Fibroblast of villous mesenchyme (primary cell): ENCODE results near the gene ACAP3. TPM values are rescaled to one million over a fixed set of nuclear protein-coding genes. Genes with fewer than 3 reads are reported as not detected.
A peak's percentile ranks its signal among the peaks of the same experiment; 100 is the strongest.

Experiments
- DNase-seq: peaks from one replicate; pipeline ENCODE4 v3.0.0-alpha.2; 2010; ENCODE audit warnings: low read depth
- H3K4me3 ChIP-seq: 2 replicates; pipeline ENCODE4 v1.5.1; 2011; ENCODE audit warnings: low read depth, mild to moderate bottlenecking, low read length
- total RNA-seq: library from RNA; depleted of rRNA; stranded (reverse); fragments of >200 nt; gene quantifications from 2 replicates; pipeline ENCODE4 v1.2.3, GENCODE V29; 2012
- TF ChIP-seq, protein P1 (sequence below): IDR thresholded peaks from 2 replicates; pipeline ENCODE4 v1.5.1; 2012; ENCODE audit warnings: low read depth, mild to moderate bottlenecking, low read length; ENCODE audit not compliant: insufficient read depth

Gene ACAP3
- total RNA-seq, 1 donor: 43.2 TPM

DNA sequence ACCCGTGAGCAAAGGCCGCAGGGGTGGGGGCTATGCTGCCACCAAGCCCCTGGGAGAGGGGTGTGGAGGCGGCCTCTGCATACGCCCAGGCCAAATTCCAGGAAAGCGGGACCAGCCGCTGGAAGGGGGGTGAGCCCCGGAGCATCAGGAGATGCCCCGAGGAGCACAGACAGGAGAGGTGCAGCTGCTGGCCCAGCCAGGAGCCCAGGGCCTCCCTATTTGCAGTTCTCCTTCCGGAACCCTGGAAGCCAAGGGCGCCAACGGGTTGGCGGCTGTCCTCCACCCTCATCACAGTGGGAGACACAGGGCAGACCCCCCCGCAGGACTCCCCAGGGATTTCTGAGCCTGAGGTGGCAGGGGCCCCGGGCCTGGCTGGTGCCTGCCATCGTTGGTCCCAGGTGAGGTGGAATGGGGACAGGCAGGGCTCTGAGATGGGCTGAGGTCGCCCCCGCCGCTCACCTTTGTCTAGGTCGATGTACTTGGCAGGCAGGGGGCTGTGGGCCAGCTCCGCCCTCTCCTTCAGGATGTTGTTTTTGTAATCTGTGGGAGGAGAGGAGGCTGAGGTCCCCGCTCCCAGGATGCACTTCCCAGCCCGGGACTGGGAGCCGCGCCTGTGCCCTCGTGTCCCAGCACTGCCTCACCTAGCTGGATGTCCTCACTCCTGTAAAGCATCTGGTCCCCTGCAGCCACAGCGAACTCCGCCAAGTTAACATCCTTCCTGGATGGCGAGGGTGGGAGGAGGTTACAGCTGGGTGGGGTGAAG lies 45.8 kb upstream of the ACAP3 start:
- no peak overlapping the region for H3K4me3 ChIP-seq
- DNase-seq: no peak
- TF ChIP-seq, protein P1, sequence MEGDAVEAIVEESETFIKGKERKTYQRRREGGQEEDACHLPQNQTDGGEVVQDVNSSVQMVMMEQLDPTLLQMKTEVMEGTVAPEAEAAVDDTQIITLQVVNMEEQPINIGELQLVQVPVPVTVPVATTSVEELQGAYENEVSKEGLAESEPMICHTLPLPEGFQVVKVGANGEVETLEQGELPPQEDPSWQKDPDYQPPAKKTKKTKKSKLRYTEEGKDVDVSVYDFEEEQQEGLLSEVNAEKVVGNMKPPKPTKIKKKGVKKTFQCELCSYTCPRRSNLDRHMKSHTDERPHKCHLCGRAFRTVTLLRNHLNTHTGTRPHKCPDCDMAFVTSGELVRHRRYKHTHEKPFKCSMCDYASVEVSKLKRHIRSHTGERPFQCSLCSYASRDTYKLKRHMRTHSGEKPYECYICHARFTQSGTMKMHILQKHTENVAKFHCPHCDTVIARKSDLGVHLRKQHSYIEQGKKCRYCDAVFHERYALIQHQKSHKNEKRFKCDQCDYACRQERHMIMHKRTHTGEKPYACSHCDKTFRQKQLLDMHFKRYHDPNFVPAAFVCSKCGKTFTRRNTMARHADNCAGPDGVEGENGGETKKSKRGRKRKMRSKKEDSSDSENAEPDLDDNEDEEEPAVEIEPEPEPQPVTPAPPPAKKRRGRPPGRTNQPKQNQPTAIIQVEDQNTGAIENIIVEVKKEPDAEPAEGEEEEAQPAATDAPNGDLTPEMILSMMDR: no peak

DNA sequence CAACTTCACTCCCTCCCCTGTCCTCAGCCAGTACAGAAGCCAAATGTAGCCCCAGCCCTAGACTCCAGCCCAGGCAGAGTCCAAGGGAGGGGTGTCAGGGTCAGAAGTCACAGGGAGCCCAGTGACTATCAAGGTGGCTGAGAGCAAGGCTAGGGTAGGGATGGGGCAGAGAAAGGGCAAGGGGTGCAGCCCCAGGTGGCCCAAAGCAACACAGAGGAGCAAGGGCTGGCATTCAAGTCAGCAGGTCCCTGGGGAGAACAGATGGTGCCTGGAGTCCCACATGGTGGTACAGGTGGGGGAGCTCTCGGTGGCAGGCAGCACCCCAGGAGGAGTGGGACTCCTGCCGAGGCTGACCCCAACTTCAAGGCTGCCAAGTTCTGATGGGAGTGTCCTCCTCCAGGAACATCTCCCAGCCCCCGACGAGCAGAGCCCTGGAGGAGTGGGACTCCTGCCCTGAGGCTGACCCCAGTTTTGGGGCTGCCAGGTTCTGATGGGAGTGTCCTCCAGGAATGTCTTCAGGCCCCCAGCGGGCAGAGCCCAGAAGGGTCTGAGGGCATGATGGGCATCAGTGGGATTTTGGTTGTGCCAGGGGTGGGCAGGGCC lies 45.2 kb upstream of the ACAP3 start:
- TF ChIP-seq, protein P1: no peak
- no peak for DNase-seq
- H3K4me3 ChIP-seq: no peak overlapping the region

- H3K4me3 ChIP-seq: peak overlapping the region; percentile 7
- peak; percentile 42 for DNase-seq
These were observed 44.0 kb upstream of the ACAP3 start for GRCh38 chr1:1351511-1352427.

GRCh38 chr1:1349256-1350012 lies 41.7 kb upstream of the ACAP3 start, which contains the start of gene DVL1:
Gene DVL1 (minus strand): TSS chr1:1349418. CDS start chr1:1349065, 353 bp downstream.
- peak; percentile 75 for DNase-seq
- H3K4me3 ChIP-seq: peak within 1 kb of the TSS; percentile 71
- TF ChIP-seq, protein P1: peak; percentile 49

More at GRCh38 chr1:1351511-1352427, 44.0 kb upstream of the ACAP3 start:
- TF ChIP-seq, protein P1: no peak

DNA sequence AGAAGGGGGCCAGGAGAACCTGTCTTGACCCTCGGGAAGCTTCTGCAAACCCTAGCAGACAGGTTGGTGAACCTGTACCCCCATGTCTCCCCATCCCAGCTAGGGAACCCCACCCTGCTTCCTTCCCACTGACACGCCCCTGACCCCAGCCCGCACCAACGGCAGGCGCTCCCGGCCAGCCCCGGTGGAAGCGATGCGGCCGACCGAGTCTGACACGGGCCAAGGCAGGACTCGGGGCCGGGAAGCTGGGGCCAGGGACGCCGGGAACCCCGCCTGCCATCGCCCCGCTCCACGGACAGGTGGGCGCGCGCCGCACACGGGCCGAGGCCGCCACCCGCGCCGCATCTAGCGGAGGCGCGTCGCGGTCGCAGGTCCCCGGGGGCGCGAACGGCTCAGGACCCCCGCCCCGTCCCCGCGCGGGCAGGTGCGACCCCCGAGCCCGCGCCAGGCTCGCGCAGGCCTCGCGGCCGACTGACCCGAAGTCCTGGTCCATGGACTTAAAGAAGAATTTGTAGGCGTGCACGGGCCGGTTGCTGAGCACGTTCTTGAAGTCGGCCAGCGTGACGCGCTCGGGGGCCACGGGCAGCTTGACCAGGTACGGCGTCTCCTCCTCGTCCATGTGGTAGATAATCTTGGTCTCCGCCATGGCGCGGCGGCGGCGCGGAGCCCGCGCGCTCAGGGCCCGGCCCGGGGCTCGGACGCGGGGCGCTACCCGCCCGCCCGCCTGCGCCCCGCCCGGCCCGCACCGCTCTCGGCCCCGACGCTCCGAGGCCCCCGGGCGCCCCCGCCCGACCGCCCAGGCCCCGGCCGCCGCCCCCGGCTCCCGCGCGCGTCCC lies 40.9 kb upstream of the ACAP3 start:
- peak overlapping the region; percentile 71 for H3K4me3 ChIP-seq
- TF ChIP-seq, protein P1: no peak
- peak; percentile 64 for DNase-seq
